Middle frontal gyrus (tissue), 1 donor: Measurements from ENCODE around the gene TANK.
A peak's percentile ranks its signal among the peaks of the same experiment; 100 is the strongest.
"Not testable (repeated sequence)": the region's sequence is repeated elsewhere in the genome, so short reads cannot be mapped to it uniquely, and the experiment has no call there.

Source experiments
- DNase-seq: peaks from one replicate; pipeline ENCODE4 v3.0.0-alpha.2; 2015; ENCODE audit warnings: low spot score; ENCODE audit errors: extremely low spot score

TANK gene

GRCh38 chr2:161228511-161229240, 68.4 kb downstream of the TANK start:
- no peak for DNase-seq

- no peak for DNase-seq
Measured at GRCh38 chr2:161230959-161231358, 70.7 kb downstream of the TANK start.

GRCh38 chr2:161232571-161232970, 72.3 kb downstream of the TANK start:
- DNase-seq, result no peak

- no peak for DNase-seq
Measured at GRCh38 chr2:161233858-161234431, 73.7 kb downstream of the TANK start.

GRCh38 chr2:161234627-161235026, 74.4 kb downstream of the TANK start:
- no peak for DNase-seq

GRCh38 chr2:161237392-161238264, 77.4 kb downstream of the TANK start:
- DNase-seq, result peak; percentile 61

- DNase-seq, result no peak
Measured at GRCh38 chr2:161238265-161238559, 78.0 kb downstream of the TANK start.

- DNase-seq, result peak; percentile 63
Measured at GRCh38 chr2:161238560-161239325, 78.5 kb downstream of the TANK start.

- no peak for DNase-seq
Measured at GRCh38 chr2:161239326-161240109, 79.3 kb downstream of the TANK start.

GRCh38 chr2:161241894-161242293, 81.7 kb downstream of the TANK start:
- no peak for DNase-seq

- DNase-seq, result no peak
Measured at GRCh38 chr2:161243312-161243711, 83.1 kb downstream of the TANK start.

- no peak for DNase-seq
Measured at GRCh38 chr2:161243905-161244304, 83.7 kb downstream of the TANK start.

- not testable (repeated sequence) for DNase-seq
Measured at GRCh38 chr2:161244387-161245260, 84.4 kb downstream of the TANK start.

GRCh38 chr2:161245261-161245553, 85.0 kb downstream of the TANK start:
- DNase-seq, result no peak

GRCh38 chr2:161245671-161246070, 85.4 kb downstream of the TANK start:
- DNase-seq, result no peak

GRCh38 chr2:161246281-161246680, 86.1 kb downstream of the TANK start:
- no peak for DNase-seq

- no peak for DNase-seq
Measured at GRCh38 chr2:161250864-161251436, 90.7 kb downstream of the TANK start.

- no peak for DNase-seq
Measured at GRCh38 chr2:161257123-161257952, 97.1 kb downstream of the TANK start.

GRCh38 chr2:161265874-161266273, 105.6 kb downstream of the TANK start:
- no peak for DNase-seq
